Ovary (tissue), 9 donors: ENCODE data around the gene HTR3E. TPM values are rescaled to one million over a fixed set of nuclear protein-coding genes. Genes with fewer than 3 reads are reported as not detected.
"Not testable (repeated sequence)": the region's sequence is repeated elsewhere in the genome, so short reads cannot be mapped to it uniquely, and the experiment has no call there.

ENCODE experiments used
- DNase-seq, 5 donors: peaks; one replicate each; pipeline ENCODE4 v3.0.0-alpha.2; 2019 to 2020
- H3K27ac ChIP-seq, 2 donors: fragments of 200-600 bp; one replicate each; pipeline versions ENCODE4 v1.5.1 to v1.8.0; 2019 to 2022
- H3K27me3 ChIP-seq: fragments of 200-600 bp; one replicate; pipeline ENCODE4 v1.8.0; 2022
- H3K36me3 ChIP-seq: fragments of 200-600 bp; sonication (generic); one replicate; pipeline ENCODE4 v1.5.1; 2019
- H3K4me1 ChIP-seq: one replicate; pipeline ENCODE4 v1.8.1; 2013; ENCODE audit warnings: mild to moderate bottlenecking, moderate library complexity; ENCODE audit not compliant: insufficient read depth
- H3K4me3 ChIP-seq: fragments of 200-600 bp; sonication (generic); one replicate; pipeline ENCODE4 v1.5.1; 2017
- H3K9me3 ChIP-seq, 2 donors: fragments of 200-600 bp in 1 of 2; sonication (generic) in 1 of 2; one replicate each; pipeline versions ENCODE4 v1.5.1 to v1.8.1; 2013 to 2019; ENCODE audit warnings: mild to moderate bottlenecking in 1 of 2, moderate library complexity in 1 of 2
- EP300 ChIP-seq: sonication (generic); formaldehyde crosslinking; IDR thresholded peaks from one replicate; pipeline ENCODE4 v1.6.1; 2017; ENCODE audit warnings: antibody characterized with exemption
- POLR2A ChIP-seq: fragments of 450-650 bp; IDR thresholded peaks from one replicate; pipeline ENCODE4 v1.6.1; 2017; ENCODE audit warnings: antibody characterized with exemption, mild to moderate bottlenecking, moderate library complexity
- WGBS, 3 donors: extraction: QIAGEN DNeasy Blood & Tissue Kit in 1 of 3; methylation state at CpG; one replicate each; pipeline versions ENCODE4 v1.1.5 to v1.1.7; 2013 to 2017; 5-methylcytosine and 5-hydroxymethylcytosine counted together
- intact Hi-C, 4 donors: fragments of 100-400 bp; cut with DNase I; formaldehyde crosslinking; loops; one replicate each; pipeline versions ENCODE4 v1.11.0 to v1.15.1; 2022 to 2023
- polyA plus RNA-seq, 2 donors: library from polyadenylated mRNA; stranded (reverse); fragments of 200-250 nt in 1 of 2; fragments of 350-450 nt in 1 of 2; fragmentation: Illumina TruSeq in 1 of 2; extraction: RNeasy Lipid Tissue Mini Kit (QIAGEN cat#74804) in 1 of 2; gene quantifications; one replicate each; pipeline ENCODE4 v1.2.3, GENCODE V29; 2013 to 2014
- total RNA-seq, 7 donors: library from RNA; depleted of rRNA in 2 of 7; stranded (reverse); fragments of >200 nt in 2 of 7; fragmentation: NEBNext Ultra II Directional in 3 of 7; extraction: Animal tissue kit (Norgen Biotek cat#: 25700) in 3 of 7; gene quantifications; one replicate each; pipeline versions ENCODE4 v1.1.0 to v1.2.4, GENCODE V29; 2016 to 2023
- TF ChIP-seq, protein P1 (sequence below), 3 donors: fragments of 450-650 bp in 2 of 3; fragments of 200-600 bp in 1 of 3; IDR thresholded peaks; one replicate each; pipeline versions ENCODE4 v1.5.1 to v1.8.0; 2016 to 2022; ENCODE audit warnings: antibody characterized with exemption in 3 of 3, mild to moderate bottlenecking in 1 of 3
- donor health status: DM: no; HTN: no; CAD: no; lungs with moderate emphysema.
- donor health status: DM: no; HTN: no; CAD: no.
- donor health status: Bipolar disorder and iron deficiency.
- donor health status: DM: yes; HTN: yes; CAD: no.
- donor health status: DM: no; HTN: no; CAD: no.
- donor health status: DM: yes; HTN: yes; CAD: no.

Gene HTR3E
- total and polyA plus RNA-seq, 9 donors = not detected

DNA sequence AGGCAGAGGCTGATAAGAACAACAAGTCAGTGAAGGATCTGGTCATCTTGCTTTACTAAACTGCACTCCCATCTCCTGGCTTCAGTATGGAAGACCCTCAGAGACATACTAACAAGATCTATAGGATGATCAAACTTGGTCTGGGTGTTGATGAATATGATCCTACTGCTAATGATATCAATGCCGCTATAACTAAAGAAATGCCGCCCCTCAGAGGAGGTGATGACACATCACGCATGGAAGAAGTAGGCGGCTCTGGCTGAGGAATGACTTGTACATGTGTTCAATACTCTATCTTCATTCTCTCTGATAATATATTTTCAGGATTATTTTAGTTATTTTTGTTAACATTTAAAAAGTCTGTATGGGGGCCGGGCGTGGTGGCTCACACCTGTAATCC lies 20.8 kb downstream of the HTR3E start:
- Histone ChIP-seq H3K9me3 (no peaks in the 10 kb centered on the region), H3K27ac (no peak overlapping the region), H3K27me3 (no peaks in the 10 kb centered on the region), H3K36me3 (no peaks in the 10 kb centered on the region), H3K4me3 (no peak overlapping the region), H3K4me1 (no peaks in the 10 kb centered on the region)
- TF ChIP-seq, protein P1, sequence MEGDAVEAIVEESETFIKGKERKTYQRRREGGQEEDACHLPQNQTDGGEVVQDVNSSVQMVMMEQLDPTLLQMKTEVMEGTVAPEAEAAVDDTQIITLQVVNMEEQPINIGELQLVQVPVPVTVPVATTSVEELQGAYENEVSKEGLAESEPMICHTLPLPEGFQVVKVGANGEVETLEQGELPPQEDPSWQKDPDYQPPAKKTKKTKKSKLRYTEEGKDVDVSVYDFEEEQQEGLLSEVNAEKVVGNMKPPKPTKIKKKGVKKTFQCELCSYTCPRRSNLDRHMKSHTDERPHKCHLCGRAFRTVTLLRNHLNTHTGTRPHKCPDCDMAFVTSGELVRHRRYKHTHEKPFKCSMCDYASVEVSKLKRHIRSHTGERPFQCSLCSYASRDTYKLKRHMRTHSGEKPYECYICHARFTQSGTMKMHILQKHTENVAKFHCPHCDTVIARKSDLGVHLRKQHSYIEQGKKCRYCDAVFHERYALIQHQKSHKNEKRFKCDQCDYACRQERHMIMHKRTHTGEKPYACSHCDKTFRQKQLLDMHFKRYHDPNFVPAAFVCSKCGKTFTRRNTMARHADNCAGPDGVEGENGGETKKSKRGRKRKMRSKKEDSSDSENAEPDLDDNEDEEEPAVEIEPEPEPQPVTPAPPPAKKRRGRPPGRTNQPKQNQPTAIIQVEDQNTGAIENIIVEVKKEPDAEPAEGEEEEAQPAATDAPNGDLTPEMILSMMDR (IDR thresholded peaks at IDR 0.05) = no peak
- TF ChIP-seq EP300 = no peak
- no peak for TF ChIP-seq POLR2A
- WGBS, 3 donors = 92 to 93% (median 93%) methylated on average over 6 of the region's 6 CpGs
- DNase-seq = no peak
- intact Hi-C loops = no loop called here

DNA sequence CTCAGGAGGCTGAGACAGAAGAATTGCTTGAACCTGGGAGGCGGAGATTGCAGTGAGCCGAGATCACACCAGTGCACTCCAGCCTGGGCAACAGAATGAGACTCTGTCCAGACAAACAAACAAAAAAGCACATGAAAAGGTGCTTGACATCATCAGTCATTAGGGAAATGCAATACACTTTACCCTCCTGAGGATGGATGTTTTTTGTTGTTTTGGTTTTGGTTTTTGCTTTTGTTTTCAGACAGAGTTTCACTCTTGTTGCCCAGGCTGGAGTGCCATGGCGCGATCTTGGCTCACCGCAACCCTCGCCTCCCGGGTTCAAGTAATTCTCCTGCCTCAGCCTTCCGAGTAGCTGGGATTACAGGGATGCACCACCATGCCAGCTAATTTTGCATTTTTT lies 24.2 kb downstream of the HTR3E start:
- H3K27me3 ChIP-seq, H3K36me3 ChIP-seq, H3K4me1 ChIP-seq, DNase-seq, H3K27ac ChIP-seq, intact Hi-C loops, H3K9me3 ChIP-seq, H3K4me3 ChIP-seq: not testable (repeated sequence)
- WGBS, 3 donors = 95% methylated on average over 8 of the region's 8 CpGs

DNA sequence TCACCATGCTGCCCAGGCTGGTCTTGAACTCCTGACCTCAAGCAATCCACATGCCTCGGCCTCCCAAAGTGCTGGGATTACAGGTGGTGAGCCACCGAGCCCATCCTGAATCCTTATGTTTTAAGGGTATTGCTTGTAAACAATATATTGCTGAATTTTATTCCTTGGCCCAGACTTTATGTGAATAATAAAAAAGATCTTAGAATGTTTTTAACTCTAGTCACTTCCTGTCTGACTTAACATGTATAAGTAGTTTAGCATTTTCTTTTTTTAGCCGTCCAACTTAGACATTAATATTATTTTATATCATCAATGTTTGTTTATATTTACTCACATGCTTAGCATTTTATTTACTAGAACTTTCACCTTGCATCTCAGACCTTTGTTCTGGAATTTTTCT lies 29.1 kb downstream of the HTR3E start:
- Histone ChIP-seq H3K4me1 (no peaks in the 10 kb centered on the region), H3K9me3 (no peaks in the 10 kb centered on the region), H3K36me3 (no peaks in the 10 kb centered on the region), H3K27me3 (no peaks in the 10 kb centered on the region), H3K4me3 (no peak overlapping the region), H3K27ac (no peak overlapping the region)
- no peak for TF ChIP-seq POLR2A
- TF ChIP-seq, protein P1 (IDR thresholded peaks at IDR 0.05) = no peak
- no peak for TF ChIP-seq EP300
- WGBS, 3 donors = 41 to 59% (median 44%) methylated on average over 3 of the region's 3 CpGs
- intact Hi-C loops = no loop called here
- no peak for DNase-seq

DNA sequence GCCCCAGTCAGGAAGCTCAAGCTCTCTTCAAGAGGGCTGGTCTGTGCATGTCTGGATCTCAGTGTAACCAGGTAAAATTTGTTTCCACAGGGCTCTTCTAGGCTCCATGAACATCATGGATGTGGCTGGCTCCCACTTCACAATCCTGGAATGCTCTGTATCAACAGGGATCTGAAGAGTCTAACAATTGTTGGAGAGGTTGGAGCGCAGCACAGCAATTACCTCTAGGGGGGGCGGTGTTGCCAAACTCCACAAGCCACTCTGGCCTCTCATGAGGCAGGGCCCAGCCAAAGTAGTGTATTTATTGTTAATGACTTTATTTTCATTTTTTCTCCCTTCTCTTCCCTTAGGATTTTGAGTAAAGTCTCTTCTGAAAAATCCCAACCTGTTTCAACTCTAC lies 32.1 kb downstream of the HTR3E start:
- H3K36me3 ChIP-seq = no peaks in the 10 kb centered on the region
- intact Hi-C loops = no loop called here
- TF ChIP-seq POLR2A (no peak), EP300 (no peak)
- TF ChIP-seq, protein P1 (IDR thresholded peaks at IDR 0.05) = no peak
- no peak overlapping the region for H3K27ac ChIP-seq
- no peak overlapping the region for H3K4me3 ChIP-seq
- no peaks in the 10 kb centered on the region for H3K9me3 ChIP-seq
- no peak for DNase-seq
- no peaks in the 10 kb centered on the region for H3K4me1 ChIP-seq
- whole genome bisulfite sequencing, 3 donors = 23 to 30% (median 29%) methylated on average over 2 of the region's 2 CpGs
- no peaks in the 10 kb centered on the region for H3K27me3 ChIP-seq

DNA sequence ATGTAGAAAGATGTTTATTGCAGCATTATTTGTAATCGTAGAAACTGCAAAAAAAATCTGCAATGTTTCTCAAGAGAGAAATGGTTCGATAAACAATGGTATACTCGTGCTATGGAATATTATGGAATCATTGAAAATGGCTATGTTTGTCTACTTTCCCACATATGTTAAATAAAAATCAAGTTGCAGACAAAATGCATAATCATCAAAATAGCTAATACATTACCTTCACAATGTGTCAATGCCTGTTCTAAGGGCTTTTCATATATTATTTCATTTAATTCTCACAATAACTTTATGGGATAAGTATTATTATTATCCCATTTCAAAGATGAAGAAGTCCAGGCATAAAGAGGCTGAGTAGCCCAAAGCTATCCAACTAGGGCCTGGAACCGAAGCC lies 36.1 kb downstream of the HTR3E start:
- Histone ChIP-seq H3K27ac (no peak overlapping the region), H3K9me3 (no peaks in the 10 kb centered on the region), H3K4me3 (no peak overlapping the region), H3K4me1 (no peaks in the 10 kb centered on the region), H3K36me3 (no peaks in the 10 kb centered on the region), H3K27me3 (no peaks in the 10 kb centered on the region)
- 92 to 96% (median 95%) methylated on average over 4 of the region's 4 CpGs for WGBS, 3 donors
- no peak for DNase-seq
- no peak for TF ChIP-seq POLR2A
- TF ChIP-seq EP300 = no peak
- TF ChIP-seq, protein P1 (IDR thresholded peaks at IDR 0.05) = no peak
- intact Hi-C loops = loop anchor here in 1 of 4 donors (10.0 kb wide), 1 partner anchor 112 kb away; the partner anchor contains the start of genes ALG3 and EEF1AKMT4
